Stimulated activated CD8-positive, alpha-beta memory T cell treated with anti-CD3 and anti-CD28 coated beads, Interleukin-15, amount 100 ng/mL, for 1 hour (primary cell): Measurements from ENCODE around the gene ZNF189.

Experiments used
- DNase-seq: peaks from one replicate; pipeline ENCODE4 v3.0.0-alpha.2; 2020; ENCODE audit warnings: low read depth

The ZNF189 gene

GRCh38 chr9:101398068-101398929 is at the start of gene ZNF189, which contains the start of gene MRPL50:
Gene ZNF189, plus strand, starts transcription at chr9:101398851. Its CDS starts 306 bp downstream, at chr9:101399157.
Gene MRPL50, minus strand, starts transcription at chr9:101398618. Its CDS starts 26 bp downstream, at chr9:101398592.
- DNase-seq, result peak; percentile 94

DNA sequence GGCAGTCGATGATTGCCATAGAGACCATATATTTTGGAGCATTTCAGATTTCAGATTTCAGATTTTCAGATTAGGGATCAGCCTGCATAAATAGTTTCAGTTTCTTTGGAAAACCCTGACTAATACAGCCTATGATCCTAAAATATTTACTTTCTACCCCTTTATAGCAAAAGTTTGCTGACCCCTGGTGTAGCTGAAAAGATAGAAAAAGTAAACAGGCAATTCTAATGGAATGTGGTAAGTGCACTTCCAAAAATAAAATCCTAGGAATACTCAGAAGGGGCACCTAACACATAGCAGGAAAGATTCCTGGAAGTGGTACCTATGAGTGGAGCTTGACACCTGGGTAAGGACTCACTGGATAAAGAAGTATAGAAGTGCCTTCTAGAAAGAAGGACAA is 48.4 kb upstream of the ZNF189 start:
- DNase-seq, result no peak

- no peak for DNase-seq
Observed at GRCh38 chr9:101352892-101353463, 45.7 kb upstream of the ZNF189 start.

DNA sequence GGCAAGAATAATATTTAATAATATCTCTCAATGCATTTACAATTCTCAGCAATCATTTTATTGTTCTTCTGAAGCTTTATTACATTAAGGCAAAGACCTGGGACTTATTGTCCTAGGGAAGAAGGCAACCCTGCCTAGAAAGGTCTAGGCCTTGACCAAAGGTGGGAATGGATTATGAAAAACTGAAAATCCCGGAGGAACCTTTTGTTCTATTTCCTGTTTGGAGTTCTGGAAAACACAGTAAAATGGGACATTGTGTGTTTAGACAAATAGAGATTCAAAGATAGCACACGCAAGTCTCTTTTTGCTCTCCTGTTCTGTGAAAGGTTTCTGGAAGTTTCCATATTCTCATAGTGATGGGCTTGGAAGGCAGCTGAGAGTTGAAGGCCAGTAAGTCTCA is 45.0 kb upstream of the ZNF189 start:
- DNase-seq, result no peak

DNA sequence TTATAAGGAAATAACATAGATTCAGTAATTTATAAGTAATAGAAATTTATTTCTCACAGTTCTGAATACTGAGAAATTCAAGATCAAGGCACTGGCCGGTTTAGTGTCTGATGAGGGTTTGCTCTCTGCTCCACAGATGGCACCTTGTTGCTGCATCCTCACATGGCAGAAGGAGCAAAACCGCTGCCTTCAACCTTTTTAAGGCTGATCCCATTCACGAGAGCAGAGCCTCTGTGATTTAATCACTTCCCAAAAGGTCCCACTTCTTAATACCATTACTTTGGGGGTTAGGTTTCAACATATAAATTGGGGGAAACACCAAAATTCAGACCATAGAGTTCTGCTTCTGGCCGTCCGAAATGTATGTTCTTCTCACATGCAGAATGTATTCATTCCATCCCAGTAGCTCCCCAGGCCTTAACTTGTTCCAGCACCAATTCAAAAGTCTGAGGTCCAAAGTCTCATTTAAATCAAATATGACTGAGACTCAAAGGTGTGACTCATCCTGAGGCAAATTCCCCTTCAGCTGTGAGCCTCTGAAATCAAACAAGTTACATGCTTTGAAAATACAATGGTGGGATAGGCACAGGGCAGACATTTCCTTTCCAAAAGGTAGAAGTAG is 44.4 kb upstream of the ZNF189 start:
- no peak for DNase-seq

DNA sequence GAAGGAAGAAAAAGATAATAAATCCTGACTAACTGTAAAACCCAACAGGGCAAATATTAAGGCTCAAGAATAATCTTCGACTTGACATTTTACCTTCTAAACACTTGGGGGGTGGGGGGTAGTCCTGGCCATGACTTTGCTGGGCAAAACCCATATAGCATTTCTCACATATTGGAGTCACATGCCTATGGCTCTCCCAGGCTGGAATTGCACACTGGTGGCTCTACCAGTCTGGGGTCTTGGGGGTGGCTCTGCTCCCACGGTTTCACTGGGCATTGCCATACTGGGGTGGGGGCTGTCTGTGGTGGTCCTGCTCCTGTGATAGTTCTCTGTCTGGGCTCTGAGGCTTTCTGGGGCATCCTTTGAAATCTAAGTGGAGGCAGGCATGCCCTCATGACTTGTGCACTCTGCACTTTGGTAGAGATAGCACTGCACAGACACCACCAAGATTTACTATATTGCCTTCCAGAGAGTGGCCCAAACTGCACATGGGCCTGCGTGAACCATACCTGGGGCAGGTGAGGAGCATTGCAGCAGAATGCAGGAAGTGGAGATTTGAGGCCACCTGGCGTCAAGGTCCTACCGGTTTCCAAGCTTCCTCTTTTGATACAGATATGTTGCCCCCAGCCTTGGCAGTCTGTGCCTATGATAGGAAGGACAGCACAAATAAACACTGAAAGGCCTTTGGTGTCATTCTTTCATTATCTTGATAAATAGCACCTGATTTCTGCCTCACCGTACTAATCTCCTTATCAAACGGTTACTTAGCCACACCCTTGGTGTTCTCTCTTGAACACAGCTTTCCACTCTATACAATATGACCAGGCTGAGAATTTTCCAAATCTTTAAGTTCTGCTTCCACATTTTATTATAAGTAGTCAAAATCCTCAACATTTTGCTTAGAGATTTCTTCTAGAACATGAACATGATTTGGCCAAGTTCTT is 43.6 kb upstream of the ZNF189 start:
- DNase-seq, result no peak

DNA sequence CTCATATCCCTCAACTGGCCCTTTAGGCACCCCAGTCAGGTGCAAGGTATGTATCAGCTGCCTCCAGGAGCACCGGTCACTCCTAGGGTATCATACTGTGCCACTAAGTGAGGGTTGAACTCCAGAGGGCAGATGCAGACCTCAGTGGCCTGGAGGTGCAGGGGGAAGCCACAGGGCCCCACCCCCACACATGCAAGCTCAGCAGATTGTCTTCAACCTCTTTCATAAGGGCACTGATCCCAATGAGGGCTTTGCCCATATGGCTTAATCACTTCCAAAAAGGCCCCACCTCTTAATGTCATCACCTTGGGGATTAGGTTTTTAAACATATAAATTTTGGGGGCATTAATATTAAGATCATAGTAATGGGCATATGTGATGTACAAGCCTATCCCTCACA is 42.0 kb upstream of the ZNF189 start:
- no peak for DNase-seq

- DNase-seq, result no peak
Observed at GRCh38 chr9:101359679-101360078, 39.0 kb upstream of the ZNF189 start.

GRCh38 chr9:101360647-101361046 is 38.0 kb upstream of the ZNF189 start:
- no peak for DNase-seq

GRCh38 chr9:101362450-101362849 is 36.2 kb upstream of the ZNF189 start:
- no peak for DNase-seq

- no peak for DNase-seq
Observed at GRCh38 chr9:101365181-101365580, 33.5 kb upstream of the ZNF189 start.

- no peak for DNase-seq
Observed at GRCh38 chr9:101366038-101366756, 32.5 kb upstream of the ZNF189 start.

- no peak for DNase-seq
Observed at GRCh38 chr9:101367323-101367722, 31.3 kb upstream of the ZNF189 start.

GRCh38 chr9:101369286-101369685 is 29.4 kb upstream of the ZNF189 start:
- DNase-seq, result no peak

DNA sequence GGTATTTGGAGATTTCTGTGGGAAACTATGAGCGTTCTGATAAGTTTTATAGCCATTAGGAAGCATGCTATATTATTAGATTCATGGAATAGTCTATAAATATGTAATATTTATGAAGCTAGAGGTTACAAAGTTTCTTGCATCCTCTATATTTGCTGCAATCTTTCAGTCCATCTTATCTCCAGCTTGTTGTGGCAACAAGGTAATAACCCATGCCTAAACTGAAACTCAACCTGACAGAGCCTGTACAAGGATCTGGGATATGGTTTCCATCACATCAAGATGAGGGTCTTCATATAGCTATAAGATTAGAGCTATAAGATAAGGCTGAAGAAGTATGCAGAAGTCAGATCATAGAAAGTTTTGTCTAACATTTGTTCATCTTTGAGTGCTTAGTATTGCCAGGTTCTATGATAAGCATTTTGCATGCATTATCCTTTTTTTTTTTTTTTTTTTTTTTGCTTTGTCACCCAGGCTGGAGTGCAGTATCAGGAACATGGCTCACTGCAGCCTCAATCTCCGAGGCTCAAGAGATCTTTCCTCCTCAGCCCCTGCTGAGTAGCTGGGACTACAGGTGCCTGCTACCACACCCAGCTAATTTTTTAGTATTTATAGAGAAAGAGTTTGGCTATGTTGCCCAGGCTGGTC is 28.6 kb upstream of the ZNF189 start:
- DNase-seq, result no peak

GRCh38 chr9:101371813-101372212 is 26.8 kb upstream of the ZNF189 start:
- no peak for DNase-seq

GRCh38 chr9:101372327-101373118 is 26.1 kb upstream of the ZNF189 start:
- no peak for DNase-seq

- DNase-seq, result no peak
Observed at GRCh38 chr9:101375546-101375945, 23.1 kb upstream of the ZNF189 start.

DNA sequence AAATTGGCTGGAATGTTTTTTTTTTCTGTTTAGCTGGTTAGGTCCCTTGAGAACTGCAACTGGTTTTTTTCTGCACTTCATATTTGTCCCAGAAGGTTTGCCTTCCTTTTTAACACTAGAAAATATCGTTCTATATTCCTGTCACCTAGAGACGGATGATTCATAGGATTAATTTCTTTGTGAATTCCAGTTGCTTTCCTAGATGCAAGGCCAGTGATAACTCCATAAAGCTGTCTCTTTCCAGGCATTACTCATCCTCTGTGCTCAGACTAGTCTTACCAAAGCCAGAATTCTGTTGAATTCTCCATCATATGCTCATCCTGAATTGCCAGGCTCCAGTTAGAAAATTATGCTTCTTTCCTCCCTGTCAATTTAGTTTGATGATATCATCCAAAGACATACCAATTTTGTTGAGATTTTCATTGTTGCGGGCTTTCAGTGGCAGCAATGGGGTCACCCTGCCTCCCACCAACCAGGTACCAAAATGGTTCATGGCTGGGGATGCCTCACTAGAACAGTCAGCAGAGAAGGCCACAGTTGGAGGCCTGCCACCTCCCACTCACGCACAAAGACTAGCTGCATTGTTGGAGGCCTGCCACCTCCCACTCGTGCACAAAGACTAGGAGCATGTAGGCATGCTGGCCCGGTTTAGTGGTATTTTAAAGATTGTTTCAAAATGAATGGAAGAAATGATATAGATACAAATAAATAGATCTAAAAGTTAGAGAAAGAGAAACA is 22.4 kb upstream of the ZNF189 start:
- DNase-seq, result no peak
